ENCODE data around the gene PLA2G4C. TPM values are rescaled to one million over a fixed set of nuclear protein-coding genes. Genes with fewer than 3 reads are reported as not detected.

Gene PLA2G4C
- total and polyA plus RNA-seq, 7 experiments from 2014 or later = 1.2 to 21.2 (median 6.4) TPM

DNA sequence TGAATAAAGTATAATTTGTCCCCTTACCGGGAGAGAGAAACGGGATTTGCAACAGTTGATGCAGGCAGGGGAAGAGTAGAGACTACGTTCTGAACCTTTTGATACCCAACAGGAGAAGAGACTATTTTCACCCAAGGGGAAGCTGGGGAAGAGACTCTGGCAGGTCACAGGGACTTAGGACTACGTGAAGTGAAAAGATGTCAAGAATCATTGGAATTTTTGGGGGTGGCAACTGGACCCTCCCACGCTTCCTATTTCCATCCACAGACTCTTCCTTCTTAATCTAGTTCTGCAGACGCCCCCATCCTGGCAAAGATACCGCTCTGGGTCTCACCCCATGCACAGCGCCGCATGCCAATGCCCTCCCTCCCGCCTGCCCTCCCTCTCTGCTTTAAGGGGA, 80.5 kb downstream of the PLA2G4C start:
- H3K4me1 Mint-ChIP-seq = peaks cover 0 to 6% (median 0%) of the 10 kb centered on the region in 7 donors
- no peaks in the 10 kb centered on the region for H3K27me3 ChIP-seq (ENCODE audit: control insufficient read depth in 2 of 2, insufficient read depth in 2 of 2, low read length in 2 of 2)
- intact Hi-C loops (cut with micrococcal nuclease) = no loop called here

DNA sequence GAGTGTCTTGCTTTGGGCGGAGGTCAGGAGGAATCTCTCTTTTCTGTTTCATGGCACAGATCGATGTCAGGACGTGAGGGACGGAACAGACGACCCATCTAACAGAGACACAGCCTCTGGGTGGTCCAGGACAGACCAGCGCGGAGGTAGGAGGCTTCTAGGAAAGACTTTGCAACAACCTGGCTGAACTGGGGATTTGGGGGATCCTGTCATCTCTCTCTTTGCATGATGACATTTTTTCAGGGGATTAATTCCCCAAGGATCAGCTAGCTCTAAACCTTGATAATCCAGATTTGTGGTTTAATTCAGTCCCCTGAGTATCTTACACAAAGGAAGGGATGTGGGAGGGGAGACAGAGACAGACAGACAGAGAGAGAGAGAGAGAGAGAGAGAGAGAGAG, 81.2 kb downstream of the PLA2G4C start:
- POLR2A ChIA-PET = no interaction called here

More for the DNA sequence above, 80.5 kb downstream of the PLA2G4C start:
- DNase-seq = no peak
- ATAC-seq = no peak
- POLR2A ChIA-PET = no interaction called here
- Histone ChIP-seq H3K36me3 (ENCODE audit: control insufficient read depth in 2 of 3, insufficient read depth in 3 of 3, low read length in 3 of 3) (no peaks in the 10 kb centered on the region), H3K9me3 (ENCODE audit: control insufficient read depth in 2 of 3, low read length in 3 of 3) (no peaks in the 10 kb centered on the region), H3K27ac (ENCODE audit: low read depth, low read length) (no peak overlapping the region), H3K4me3 (ENCODE audit: low read length) (no peak overlapping the region), H3K4me1 (ENCODE audit: control insufficient read depth in 2 of 2, insufficient read depth in 2 of 2, low read length in 2 of 2) (no peaks in the 10 kb centered on the region)
- H3K27ac Mint-ChIP-seq = no peak overlapping the region
- H3K27me3 Mint-ChIP-seq = peaks cover 20 to 53% (median 39%) of the 10 kb centered on the region in 5 donors
- CTCF ChIA-PET = no interaction called here
- no peak overlapping the region for H3K4me3 Mint-ChIP-seq
- no peaks in the 10 kb centered on the region for H3K36me3 Mint-ChIP-seq
- peaks cover 0 to 5% (median 0%) of the 10 kb centered on the region in 11 donors for H3K9me3 Mint-ChIP-seq

DNA sequence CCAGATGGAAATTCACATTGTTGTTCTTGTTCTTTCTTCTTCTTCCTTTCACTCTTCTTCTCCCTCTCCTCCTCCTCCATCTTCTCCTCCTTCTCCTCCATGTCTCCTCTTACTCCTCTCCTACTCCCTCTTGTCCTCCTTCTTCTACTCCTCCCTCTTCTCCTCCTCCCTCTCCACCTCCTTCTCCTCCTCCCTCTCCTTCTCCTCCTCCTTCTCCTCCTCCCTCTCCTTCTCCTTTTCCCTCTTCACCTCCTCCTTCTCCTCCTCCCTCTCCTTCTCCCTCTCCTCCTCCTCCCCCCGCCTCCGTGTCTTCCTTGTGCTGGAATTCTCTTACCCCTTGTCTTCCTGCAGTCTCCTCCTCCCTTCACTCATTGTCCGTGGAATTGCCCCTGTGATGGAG, 85.1 kb downstream of the PLA2G4C start:
- Histone ChIP-seq H3K9me3 (ENCODE audit: control insufficient read depth in 2 of 3, low read length in 3 of 3) (no peaks in the 10 kb centered on the region), H3K4me1 (ENCODE audit: control insufficient read depth in 2 of 2, insufficient read depth in 2 of 2, low read length in 2 of 2) (no peaks in the 10 kb centered on the region), H3K4me3 (ENCODE audit: low read length) (no peak overlapping the region), H3K27me3 (ENCODE audit: control insufficient read depth in 2 of 2, insufficient read depth in 2 of 2, low read length in 2 of 2) (no peaks in the 10 kb centered on the region), H3K36me3 (ENCODE audit: control insufficient read depth in 2 of 3, insufficient read depth in 3 of 3, low read length in 3 of 3) (no peaks in the 10 kb centered on the region), H3K27ac (ENCODE audit: low read depth, low read length) (no peak overlapping the region)
- H3K4me3 Mint-ChIP-seq = no peak overlapping the region
- intact Hi-C loops (cut with micrococcal nuclease) = no loop called here
- no peaks in the 10 kb centered on the region for H3K36me3 Mint-ChIP-seq
- peaks cover 0 to 5% (median 0%) of the 10 kb centered on the region in 11 donors for H3K9me3 Mint-ChIP-seq
- CTCF ChIA-PET = no interaction called here
- H3K27ac Mint-ChIP-seq = no peak overlapping the region
- H3K4me1 Mint-ChIP-seq = peaks cover 0 to 6% (median 0%) of the 10 kb centered on the region in 7 donors
- ATAC-seq (no peak), DNase-seq (no peak)
- H3K27me3 Mint-ChIP-seq = peaks cover 28 to 65% (median 50%) of the 10 kb centered on the region in 5 donors
- POLR2A ChIA-PET = no interaction called here

More for the DNA sequence above, 81.2 kb downstream of the PLA2G4C start:
- no peak overlapping the region for H3K27ac Mint-ChIP-seq
- peaks cover 21 to 59% (median 45%) of the 10 kb centered on the region in 5 donors for H3K27me3 Mint-ChIP-seq
- Histone ChIP-seq H3K36me3 (ENCODE audit: control insufficient read depth in 2 of 3, insufficient read depth in 3 of 3, low read length in 3 of 3) (no peaks in the 10 kb centered on the region), H3K27me3 (ENCODE audit: control insufficient read depth in 2 of 2, insufficient read depth in 2 of 2, low read length in 2 of 2) (no peaks in the 10 kb centered on the region), H3K4me1 (ENCODE audit: control insufficient read depth in 2 of 2, insufficient read depth in 2 of 2, low read length in 2 of 2) (no peaks in the 10 kb centered on the region), H3K4me3 (ENCODE audit: low read length) (no peak overlapping the region), H3K27ac (ENCODE audit: low read depth, low read length) (no peak overlapping the region), H3K9me3 (ENCODE audit: control insufficient read depth in 2 of 3, low read length in 3 of 3) (no peaks in the 10 kb centered on the region)
- no peak overlapping the region for H3K4me3 Mint-ChIP-seq
- no peak for DNase-seq
- H3K4me1 Mint-ChIP-seq = peaks cover 0 to 6% (median 0%) of the 10 kb centered on the region in 7 donors
- H3K9me3 Mint-ChIP-seq = peaks cover 0 to 5% (median 0%) of the 10 kb centered on the region in 11 donors
- CTCF ChIA-PET = interaction anchor here (0.6 kb wide), 1 partner anchor 700 kb away, joined by 3 read pairs; no protein-coding TSS in a partner anchor
- no peaks in the 10 kb centered on the region for H3K36me3 Mint-ChIP-seq
- no peak for ATAC-seq
- intact Hi-C loops (cut with micrococcal nuclease) = no loop called here

DNA sequence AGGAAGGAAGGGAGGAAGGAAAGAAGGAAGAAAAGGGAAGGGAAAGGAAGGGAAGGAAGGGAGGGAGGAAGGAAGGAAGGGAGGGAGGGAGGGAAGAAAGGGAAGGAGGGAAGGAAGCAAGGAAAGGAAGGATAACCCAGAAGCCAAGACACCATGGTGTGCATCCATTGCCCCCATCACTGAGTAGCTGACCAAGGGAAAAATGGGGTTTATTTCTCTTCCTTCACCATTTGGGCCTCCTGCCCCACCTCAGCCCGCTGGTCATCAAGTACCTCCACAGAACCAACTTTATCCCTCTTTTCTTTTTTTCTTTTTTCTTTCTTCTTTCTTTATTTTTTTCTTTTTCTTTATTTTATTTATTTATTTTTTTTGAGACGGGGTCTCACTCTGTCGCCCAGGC, 87.1 kb downstream of the PLA2G4C start:
- ChIA-PET CTCF (no interaction called here), POLR2A (no interaction called here)
- no peak overlapping the region for H3K4me3 ChIP-seq (ENCODE audit: low read length)
- peaks cover 0 to 5% (median 0%) of the 10 kb centered on the region in 11 donors for H3K9me3 Mint-ChIP-seq
- DNase-seq (no peak), ATAC-seq (no peak)
- H3K27me3 ChIP-seq (ENCODE audit: control insufficient read depth in 2 of 2, insufficient read depth in 2 of 2, low read length in 2 of 2) = no peaks in the 10 kb centered on the region
- H3K27me3 Mint-ChIP-seq = peaks cover 26 to 65% (median 49%) of the 10 kb centered on the region in 5 donors
- intact Hi-C loops (cut with micrococcal nuclease) = no loop called here
- no peaks in the 10 kb centered on the region for H3K9me3 ChIP-seq (ENCODE audit: control insufficient read depth in 2 of 3, low read length in 3 of 3)
- H3K36me3 Mint-ChIP-seq = no peaks in the 10 kb centered on the region
- peak overlapping the region in 1 of 10 donors; percentile 43 for H3K4me3 Mint-ChIP-seq
- H3K36me3 ChIP-seq (ENCODE audit: control insufficient read depth in 2 of 3, insufficient read depth in 3 of 3, low read length in 3 of 3) = no peaks in the 10 kb centered on the region
- H3K4me1 ChIP-seq (ENCODE audit: control insufficient read depth in 2 of 2, insufficient read depth in 2 of 2, low read length in 2 of 2) = no peaks in the 10 kb centered on the region
- H3K27ac ChIP-seq (ENCODE audit: low read depth, low read length) = no peak overlapping the region
- peaks cover 0 to 6% (median 0%) of the 10 kb centered on the region in 7 donors for H3K4me1 Mint-ChIP-seq
- H3K27ac Mint-ChIP-seq = no peak overlapping the region

DNA sequence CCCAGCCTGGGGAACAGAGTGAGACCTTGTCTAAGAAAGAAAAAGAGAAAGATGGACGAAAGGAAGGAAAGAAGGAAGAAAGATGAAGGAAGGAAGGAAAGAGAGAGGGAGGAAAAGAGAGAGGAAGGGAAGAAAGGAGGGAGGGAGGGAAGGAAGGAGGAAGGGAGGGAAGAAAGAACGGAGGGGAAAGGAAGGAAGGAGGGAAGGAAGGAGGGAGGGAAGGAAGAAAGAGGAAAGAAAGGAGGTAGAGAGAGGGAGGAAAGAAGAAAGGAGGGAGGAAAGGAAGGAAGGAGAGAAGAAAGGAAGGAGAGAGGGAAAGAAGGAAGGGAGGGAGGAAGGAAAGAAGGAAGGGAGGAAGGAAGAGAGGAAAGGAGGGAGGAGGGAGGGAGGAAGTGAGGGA, 87.6 kb downstream of the PLA2G4C start:
- Histone ChIP-seq H3K36me3 (ENCODE audit: control insufficient read depth in 2 of 3, insufficient read depth in 3 of 3, low read length in 3 of 3) (no peaks in the 10 kb centered on the region), H3K4me3 (ENCODE audit: low read length) (no peak overlapping the region), H3K27me3 (ENCODE audit: control insufficient read depth in 2 of 2, insufficient read depth in 2 of 2, low read length in 2 of 2) (no peaks in the 10 kb centered on the region), H3K4me1 (ENCODE audit: control insufficient read depth in 2 of 2, insufficient read depth in 2 of 2, low read length in 2 of 2) (no peaks in the 10 kb centered on the region), H3K27ac (ENCODE audit: low read depth, low read length) (no peak overlapping the region), H3K9me3 (ENCODE audit: control insufficient read depth in 2 of 3, low read length in 3 of 3) (no peaks in the 10 kb centered on the region)
- no peak for DNase-seq
- intact Hi-C loops (cut with micrococcal nuclease) = no loop called here
- ChIA-PET POLR2A (no interaction called here), CTCF (no interaction called here)
- Mint-ChIP-seq H3K27me3 (peaks cover 25 to 65% (median 51%) of the 10 kb centered on the region in 5 donors), H3K4me1 (peaks cover 0 to 6% (median 0%) of the 10 kb centered on the region in 7 donors), H3K4me3 (peak overlapping the region in 1 of 10 donors; percentile 43), H3K9me3 (peaks cover 0 to 5% (median 0%) of the 10 kb centered on the region in 11 donors), H3K36me3 (no peaks in the 10 kb centered on the region), H3K27ac (no peak overlapping the region)
- no peak for ATAC-seq

GRCh38 chr19:48020686-48021085, 89.9 kb downstream of the PLA2G4C start:
- Histone ChIP-seq H3K4me3 (ENCODE audit: low read length) (no peak overlapping the region), H3K27me3 (ENCODE audit: control insufficient read depth in 2 of 2, insufficient read depth in 2 of 2, low read length in 2 of 2) (peaks cover 3 to 7% of the 10 kb centered on the region in 2 donors), H3K27ac (ENCODE audit: low read depth, low read length) (no peak overlapping the region), H3K9me3 (ENCODE audit: control insufficient read depth in 2 of 3, low read length in 3 of 3) (no peaks in the 10 kb centered on the region), H3K36me3 (ENCODE audit: control insufficient read depth in 2 of 3, insufficient read depth in 3 of 3, low read length in 3 of 3) (no peaks in the 10 kb centered on the region), H3K4me1 (ENCODE audit: control insufficient read depth in 2 of 2, insufficient read depth in 2 of 2, low read length in 2 of 2) (no peaks in the 10 kb centered on the region)
- H3K4me1 Mint-ChIP-seq = peaks cover 0 to 6% (median 0%) of the 10 kb centered on the region in 7 donors
- POLR2A ChIA-PET = interaction anchor here (0.7 kb wide), 1 partner anchor 15 kb away, joined by 3 read pairs; no protein-coding TSS in a partner anchor
- intact Hi-C loops (cut with micrococcal nuclease) = no loop called here
- CTCF ChIA-PET = no interaction called here
- ATAC-seq (no peak), DNase-seq (no peak)
- peaks cover 0 to 2% (median 0%) of the 10 kb centered on the region in 11 donors for H3K9me3 Mint-ChIP-seq
- no peaks in the 10 kb centered on the region for H3K36me3 Mint-ChIP-seq
- peaks cover 16 to 65% (median 52%) of the 10 kb centered on the region in 5 donors for H3K27me3 Mint-ChIP-seq
- no peak overlapping the region for H3K4me3 Mint-ChIP-seq
- no peak overlapping the region for H3K27ac Mint-ChIP-seq

Measured in naive thymus-derived CD4-positive, alpha-beta T cell (primary cell).